GM12878 (cell line): Measurements from ENCODE around the gene MRGPRG. TPM values are rescaled to one million over a fixed set of nuclear protein-coding genes. Genes with fewer than 3 reads are reported as not detected.

Source experiments
- ATAC-seq: fragments of 200-7000 bp; cut with Tn5 transposase; 3 replicates; pipeline ENCODE4 v1.9.1; 2020; ENCODE audit warnings: mild to moderate bottlenecking, moderate library complexity
- BruUV-seq: library from RNA; stranded (reverse); fragments of 400-500 nt; replicated peaks from 2 replicates; lab custom pipeline; 2021; lab: Mats Ljungman, UMichigan
- CTCF ChIA-PET: fragments of 300-600 bp; sonication (Branson Sonifier 250); formaldehyde crosslinking; extraction: SDS; loops from one replicate; lab custom pipeline; 2021; ENCODE audit warnings: inconsistent platforms; lab: Yijun Ruan, JAX
- POLR2A ChIA-PET: fragments of 350-600 bp; formaldehyde crosslinking; extraction: SDS; loops from one replicate; lab custom pipeline; 2021; ENCODE audit warnings: inconsistent platforms; lab: Charles Lee
- RAD21 ChIA-PET: fragments of 300-600 bp; sonication (Branson Sonifier 250); formaldehyde crosslinking; loops from one replicate; lab custom pipeline; 2023; ENCODE audit warnings: antibody characterized with exemption; ENCODE audit not compliant: unreplicated experiment; lab: Charles Lee
- SMC1A ChIA-PET: fragments of 300-600 bp; sonication (Branson Sonifier 250); formaldehyde crosslinking; loops from one replicate; lab custom pipeline; 2023; ENCODE audit not compliant: unreplicated experiment, uncharacterized antibody; lab: Charles Lee
- DNase-seq: peaks from one replicate; pipeline ENCODE4 v3.0.0-alpha.2; 2011; ENCODE audit warnings: low read depth, low spot score
- FAIRE-seq: peaks from 3 replicates; lab custom pipeline; 2011; peaks lifted over from hg19 to GRCh38; lab: Jason Lieb, UNC
- H2AFZ ChIP-seq: 2 replicates; pipeline ENCODE4 v1.6.0; 2011; ENCODE audit warnings: low read depth, low read length, control low read depth; ENCODE audit not compliant: control insufficient read depth
- H3K27ac ChIP-seq: 2 replicates; pipeline ENCODE4 v1.5.1; 2011; ENCODE audit warnings: control low read depth; ENCODE audit not compliant: control insufficient read depth, insufficient read depth
- H3K27me3 ChIP-seq, 2 experiments: replicated peaks in 1 of 2; 2 replicates each; pipeline versions ENCODE4 v1.6.0 to v1.6.1; 2011; ENCODE audit warnings: low read length in 1 of 2; ENCODE audit not compliant: control insufficient read depth in 2 of 2, insufficient read depth in 2 of 2
- H3K36me3 ChIP-seq, 2 experiments: 2 replicates each; pipeline ENCODE4 v1.5.1; 2011; ENCODE audit warnings: low read length in 1 of 2; ENCODE audit not compliant: control insufficient read depth in 2 of 2, insufficient read depth in 2 of 2
- H3K4me1 ChIP-seq: 2 replicates; pipeline ENCODE4 v1.6.1; 2011; ENCODE audit warnings: mild to moderate bottlenecking, low read length, moderate library complexity, mixed read lengths; ENCODE audit not compliant: control insufficient read depth, insufficient read depth
- H3K4me2 ChIP-seq: 2 replicates; pipeline ENCODE4 v1.6.0; 2011; ENCODE audit warnings: control low read depth; ENCODE audit not compliant: control insufficient read depth, insufficient read depth
- H3K4me3 ChIP-seq: fragments of 200-600 bp; sonication (generic); 2 replicates; pipeline ENCODE4 v1.5.1; 2016
- H3K79me2 ChIP-seq: 2 replicates; pipeline ENCODE4 v1.6.0; 2011; ENCODE audit warnings: low read length; ENCODE audit not compliant: control insufficient read depth, insufficient read depth
- H3K9ac ChIP-seq: 2 replicates; pipeline ENCODE4 v1.8.0; 2011; ENCODE audit warnings: low read length, control low read depth, mixed read lengths; ENCODE audit not compliant: control insufficient read depth, insufficient read depth
- H3K9me3 ChIP-seq: replicated peaks from 3 replicates; pipeline ENCODE4 v1.5.1; 2011; ENCODE audit warnings: mild to moderate bottlenecking, low read length; ENCODE audit not compliant: control insufficient read depth, insufficient read depth
- H4K20me1 ChIP-seq: 2 replicates; pipeline ENCODE4 v1.6.0; 2011; ENCODE audit not compliant: control insufficient read depth, insufficient read depth
- CHD4 ChIP-seq: fragments of 200-600 bp; sonication (generic); IDR thresholded peaks from 2 replicates; pipeline ENCODE4 v1.6.1; 2016; ENCODE audit warnings: mild to moderate bottlenecking
- CREM ChIP-seq: IDR thresholded peaks from 2 replicates; pipeline ENCODE4 v1.6.1; 2014; ENCODE audit warnings: antibody characterized with exemption, low read depth
- HDGF ChIP-seq: fragments of 450-650 bp; IDR thresholded peaks from 2 replicates; pipeline ENCODE4 v1.6.1; 2016; ENCODE audit warnings: antibody characterized with exemption
- SMAD1 ChIP-seq: fragments of 450-650 bp; IDR thresholded peaks from 2 replicates; pipeline ENCODE4 v1.6.1; 2018; ENCODE audit warnings: mild to moderate bottlenecking, low read depth; ENCODE audit not compliant: partially characterized antibody
- TCF3 ChIP-seq: IDR thresholded peaks from 2 replicates; pipeline ENCODE4 v1.6.1; 2012; ENCODE audit warnings: low read depth, mild to moderate bottlenecking, low read length, borderline replicate concordance; ENCODE audit not compliant: insufficient read depth
- ZNF217 ChIP-seq: fragments of 450-650 bp; IDR thresholded peaks from 2 replicates; pipeline ENCODE4 v1.6.1; 2017; ENCODE audit warnings: antibody characterized with exemption, mild to moderate bottlenecking
- ZNF274 ChIP-seq: IDR thresholded peaks from one replicate; pipeline ENCODE4 v1.8.0; 2011; ENCODE audit not compliant: insufficient read length, insufficient read depth
- WGBS: methylation state at CpG from one replicate; pipeline ENCODE4 v1.1.6; 2016; ENCODE audit warnings: low lambda C conversion rate; ENCODE audit not compliant: insufficient replicate concordance, insufficient coverage; ENCODE audit errors: missing lambda C conversion rate; 5-methylcytosine and 5-hydroxymethylcytosine counted together
- in situ Hi-C: fragments of 300-500 bp; cut with MboI; formaldehyde crosslinking; loops from 9 replicates; pipeline ENCODE4 v1.14.3; 2018; ENCODE audit warnings: mixed read lengths
- intact Hi-C: fragments of 100-400 bp; cut with micrococcal nuclease; formaldehyde crosslinking; loops from one replicate; pipeline ENCODE4 v1.14.2; 2022; ENCODE audit not compliant: unreplicated experiment
- polyA plus RNA-seq, 11 experiments: library from polyadenylated mRNA; depleted of rRNA in 4 of 11; unstranded in 6 of 11; stranded (reverse) in 5 of 11; fragments of >200 nt; fragmentation: Nextera tagmentation in 4 of 11; fragmentation: Illumina TruSeq in 1 of 11; extraction: Ambion mirVana in 4 of 11; extraction: Trizol in 1 of 11; gene quantifications; 1 replicate in 1 of 11; 2 replicates in 10 of 11; pipeline versions ENCODE4 v1.2.1 to v1.2.3, GENCODE V29; 2011 to 2016; ENCODE audit warnings: inconsistent platforms in 2 of 11, missing spikeins in 2 of 11, low read depth in 1 of 11
- total RNA-seq, 4 experiments: library from RNA; depleted of rRNA in 3 of 4; stranded (reverse); fragments of >200 nt in 3 of 4; fragmentation: Illumina TruSeq in 1 of 4; extraction: Trizol in 1 of 4; gene quantifications; 2 replicates each; pipeline versions ENCODE4 v1.2.1 to v1.2.3, GENCODE V29; 2013 to 2021
- TF ChIP-seq, protein P1 (sequence below): IDR thresholded peaks from 2 replicates; pipeline ENCODE4 v1.6.1; 2012; ENCODE audit warnings: low read depth, low read length, improper control_type of control experiment
- TF ChIP-seq, protein P2 (sequence below): fragments of 150-350 bp; IDR thresholded peaks from 2 replicates; pipeline ENCODE4 v1.6.1; 2016; ENCODE audit warnings: low read depth, low read length
- TF ChIP-seq, protein P3 (sequence below): fragments of 450-650 bp; IDR thresholded peaks from 2 replicates; pipeline ENCODE4 v1.6.1; 2017; ENCODE audit warnings: mild to moderate bottlenecking, moderate library complexity
- TF ChIP-seq, protein P4 (sequence below): fragments of 450-650 bp; IDR thresholded peaks from 2 replicates; pipeline ENCODE4 v1.6.1; 2018; ENCODE audit warnings: mild to moderate bottlenecking, low read depth, moderate library complexity; ENCODE audit not compliant: partially characterized antibody

Gene MRGPRG
- total and polyA plus RNA-seq, 10 of the 15 experiments (the other 5 are each of a cell fraction or from before 2014, with no cell fraction given) = not detected

DNA sequence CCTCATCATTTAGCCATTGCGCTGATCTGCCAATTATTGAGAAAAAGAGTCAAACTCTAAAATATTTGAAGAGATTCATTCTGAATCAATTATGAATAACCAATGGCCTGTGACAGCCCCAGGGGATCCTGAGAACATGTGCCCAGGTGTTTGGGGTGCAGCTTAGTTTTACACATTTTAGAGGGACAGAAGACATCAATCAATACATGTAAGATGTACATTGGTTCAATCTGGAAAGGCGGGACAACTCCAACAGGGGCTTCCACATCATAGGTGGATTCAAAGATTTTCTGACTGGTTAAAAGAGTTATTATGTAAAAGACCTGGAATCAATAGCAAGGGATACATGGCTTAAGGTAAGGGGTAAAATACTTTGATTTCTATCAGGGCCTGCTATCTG lies 18.5 kb upstream of the MRGPRG start:
- Histone ChIP-seq H3K4me2 (no peak overlapping the region), H3K27me3 (no peaks in the 10 kb centered on the region; a peak in 2 of 4 replicates), H3K4me3 (no peak overlapping the region), H3K79me2 (no peaks in the 10 kb centered on the region), H3K9ac (no peak overlapping the region), H2AFZ (no peak overlapping the region), H3K27ac (no peak overlapping the region), H3K4me1 (no peaks in the 10 kb centered on the region), H3K9me3 (no peaks in the 10 kb centered on the region), H4K20me1 (no peaks in the 10 kb centered on the region), H3K36me3 (no peaks in the 10 kb centered on the region)
- DNase-seq = no peak
- ChIA-PET CTCF (no interaction called here), RAD21 (no interaction called here), POLR2A (no interaction called here), SMC1A (no interaction called here)
- no peak for FAIRE-seq
- ATAC-seq = no peak
- 26% methylated on average over 2 of the region's 2 CpGs for WGBS
- in situ Hi-C loops (no loop called here), intact Hi-C loops (loop anchor here (10.0 kb wide), 1 partner anchor 178 kb away; no protein-coding TSS in a partner anchor)
- no TSS peak for BruUV-seq
- TF ChIP-seq TCF3 (no peak), CREM (no peak), ZNF274 (no peak), HDGF (no peak), CHD4 (no peak), SMAD1 (no peak), ZNF217 (no peak)
- TF ChIP-seq, protein P1, sequence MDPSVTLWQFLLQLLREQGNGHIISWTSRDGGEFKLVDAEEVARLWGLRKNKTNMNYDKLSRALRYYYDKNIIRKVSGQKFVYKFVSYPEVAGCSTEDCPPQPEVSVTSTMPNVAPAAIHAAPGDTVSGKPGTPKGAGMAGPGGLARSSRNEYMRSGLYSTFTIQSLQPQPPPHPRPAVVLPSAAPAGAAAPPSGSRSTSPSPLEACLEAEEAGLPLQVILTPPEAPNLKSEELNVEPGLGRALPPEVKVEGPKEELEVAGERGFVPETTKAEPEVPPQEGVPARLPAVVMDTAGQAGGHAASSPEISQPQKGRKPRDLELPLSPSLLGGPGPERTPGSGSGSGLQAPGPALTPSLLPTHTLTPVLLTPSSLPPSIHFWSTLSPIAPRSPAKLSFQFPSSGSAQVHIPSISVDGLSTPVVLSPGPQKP = no peak
- TF ChIP-seq, protein P2, sequence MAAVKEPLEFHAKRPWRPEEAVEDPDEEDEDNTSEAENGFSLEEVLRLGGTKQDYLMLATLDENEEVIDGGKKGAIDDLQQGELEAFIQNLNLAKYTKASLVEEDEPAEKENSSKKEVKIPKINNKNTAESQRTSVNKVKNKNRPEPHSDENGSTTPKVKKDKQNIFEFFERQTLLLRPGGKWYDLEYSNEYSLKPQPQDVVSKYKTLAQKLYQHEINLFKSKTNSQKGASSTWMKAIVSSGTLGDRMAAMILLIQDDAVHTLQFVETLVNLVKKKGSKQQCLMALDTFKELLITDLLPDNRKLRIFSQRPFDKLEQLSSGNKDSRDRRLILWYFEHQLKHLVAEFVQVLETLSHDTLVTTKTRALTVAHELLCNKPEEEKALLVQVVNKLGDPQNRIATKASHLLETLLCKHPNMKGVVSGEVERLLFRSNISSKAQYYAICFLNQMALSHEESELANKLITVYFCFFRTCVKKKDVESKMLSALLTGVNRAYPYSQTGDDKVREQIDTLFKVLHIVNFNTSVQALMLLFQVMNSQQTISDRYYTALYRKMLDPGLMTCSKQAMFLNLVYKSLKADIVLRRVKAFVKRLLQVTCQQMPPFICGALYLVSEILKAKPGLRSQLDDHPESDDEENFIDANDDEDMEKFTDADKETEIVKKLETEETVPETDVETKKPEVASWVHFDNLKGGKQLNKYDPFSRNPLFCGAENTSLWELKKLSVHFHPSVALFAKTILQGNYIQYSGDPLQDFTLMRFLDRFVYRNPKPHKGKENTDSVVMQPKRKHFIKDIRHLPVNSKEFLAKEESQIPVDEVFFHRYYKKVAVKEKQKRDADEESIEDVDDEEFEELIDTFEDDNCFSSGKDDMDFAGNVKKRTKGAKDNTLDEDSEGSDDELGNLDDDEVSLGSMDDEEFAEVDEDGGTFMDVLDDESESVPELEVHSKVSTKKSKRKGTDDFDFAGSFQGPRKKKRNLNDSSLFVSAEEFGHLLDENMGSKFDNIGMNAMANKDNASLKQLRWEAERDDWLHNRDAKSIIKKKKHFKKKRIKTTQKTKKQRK = no peak
- TF ChIP-seq, protein P3, sequence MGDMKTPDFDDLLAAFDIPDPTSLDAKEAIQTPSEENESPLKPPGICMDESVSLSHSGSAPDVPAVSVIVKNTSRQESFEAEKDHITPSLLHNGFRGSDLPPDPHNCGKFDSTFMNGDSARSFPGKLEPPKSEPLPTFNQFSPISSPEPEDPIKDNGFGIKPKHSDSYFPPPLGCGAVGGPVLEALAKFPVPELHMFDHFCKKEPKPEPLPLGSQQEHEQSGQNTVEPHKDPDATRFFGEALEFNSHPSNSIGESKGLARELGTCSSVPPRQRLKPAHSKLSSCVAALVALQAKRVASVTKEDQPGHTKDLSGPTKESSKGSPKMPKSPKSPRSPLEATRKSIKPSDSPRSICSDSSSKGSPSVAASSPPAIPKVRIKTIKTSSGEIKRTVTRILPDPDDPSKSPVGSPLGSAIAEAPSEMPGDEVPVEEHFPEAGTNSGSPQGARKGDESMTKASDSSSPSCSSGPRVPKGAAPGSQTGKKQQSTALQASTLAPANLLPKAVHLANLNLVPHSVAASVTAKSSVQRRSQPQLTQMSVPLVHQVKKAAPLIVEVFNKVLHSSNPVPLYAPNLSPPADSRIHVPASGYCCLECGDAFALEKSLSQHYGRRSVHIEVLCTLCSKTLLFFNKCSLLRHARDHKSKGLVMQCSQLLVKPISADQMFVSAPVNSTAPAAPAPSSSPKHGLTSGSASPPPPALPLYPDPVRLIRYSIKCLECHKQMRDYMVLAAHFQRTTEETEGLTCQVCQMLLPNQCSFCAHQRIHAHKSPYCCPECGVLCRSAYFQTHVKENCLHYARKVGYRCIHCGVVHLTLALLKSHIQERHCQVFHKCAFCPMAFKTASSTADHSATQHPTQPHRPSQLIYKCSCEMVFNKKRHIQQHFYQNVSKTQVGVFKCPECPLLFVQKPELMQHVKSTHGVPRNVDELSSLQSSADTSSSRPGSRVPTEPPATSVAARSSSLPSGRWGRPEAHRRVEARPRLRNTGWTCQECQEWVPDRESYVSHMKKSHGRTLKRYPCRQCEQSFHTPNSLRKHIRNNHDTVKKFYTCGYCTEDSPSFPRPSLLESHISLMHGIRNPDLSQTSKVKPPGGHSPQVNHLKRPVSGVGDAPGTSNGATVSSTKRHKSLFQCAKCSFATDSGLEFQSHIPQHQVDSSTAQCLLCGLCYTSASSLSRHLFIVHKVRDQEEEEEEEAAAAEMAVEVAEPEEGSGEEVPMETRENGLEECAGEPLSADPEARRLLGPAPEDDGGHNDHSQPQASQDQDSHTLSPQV = no peak
- TF ChIP-seq, protein P4, sequence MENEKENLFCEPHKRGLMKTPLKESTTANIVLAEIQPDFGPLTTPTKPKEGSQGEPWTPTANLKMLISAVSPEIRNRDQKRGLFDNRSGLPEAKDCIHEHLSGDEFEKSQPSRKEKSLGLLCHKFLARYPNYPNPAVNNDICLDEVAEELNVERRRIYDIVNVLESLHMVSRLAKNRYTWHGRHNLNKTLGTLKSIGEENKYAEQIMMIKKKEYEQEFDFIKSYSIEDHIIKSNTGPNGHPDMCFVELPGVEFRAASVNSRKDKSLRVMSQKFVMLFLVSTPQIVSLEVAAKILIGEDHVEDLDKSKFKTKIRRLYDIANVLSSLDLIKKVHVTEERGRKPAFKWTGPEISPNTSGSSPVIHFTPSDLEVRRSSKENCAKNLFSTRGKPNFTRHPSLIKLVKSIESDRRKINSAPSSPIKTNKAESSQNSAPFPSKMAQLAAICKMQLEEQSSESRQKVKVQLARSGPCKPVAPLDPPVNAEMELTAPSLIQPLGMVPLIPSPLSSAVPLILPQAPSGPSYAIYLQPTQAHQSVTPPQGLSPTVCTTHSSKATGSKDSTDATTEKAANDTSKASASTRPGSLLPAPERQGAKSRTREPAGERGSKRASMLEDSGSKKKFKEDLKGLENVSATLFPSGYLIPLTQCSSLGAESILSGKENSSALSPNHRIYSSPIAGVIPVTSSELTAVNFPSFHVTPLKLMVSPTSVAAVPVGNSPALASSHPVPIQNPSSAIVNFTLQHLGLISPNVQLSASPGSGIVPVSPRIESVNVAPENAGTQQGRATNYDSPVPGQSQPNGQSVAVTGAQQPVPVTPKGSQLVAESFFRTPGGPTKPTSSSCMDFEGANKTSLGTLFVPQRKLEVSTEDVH = no peak
